ENCODE measurements around the gene ETDA. TPM values are rescaled to one million over a fixed set of nuclear protein-coding genes. Genes with fewer than 3 reads are reported as not detected.

The ETDA gene
- polyA plus RNA-seq, 1 donor from 2014 or later, result 1.6 TPM

GRCh38 chrX:135302269-135302873 lies 50.5 kb downstream of the ETDA start:
- no peak for TF ChIP-seq TAF1 (IDR thresholded peaks at IDR 0.05; ENCODE audit: low read depth)
- no peak for TF ChIP-seq EZH2 (IDR thresholded peaks at IDR 0.05; ENCODE audit: borderline replicate concordance, insufficient read depth, low read length, poor library complexity, severe bottlenecking)
- no peak for TF ChIP-seq CTCF (IDR thresholded peaks at IDR 0.05; ENCODE audit: poor library complexity, severe bottlenecking)
- no peak for TF ChIP-seq RAD21 (conservative IDR thresholded peaks at IDR 0.05)
- TF ChIP-seq POLR2AphosphoS5 (IDR thresholded peaks at IDR 0.05), result no peak
- no peak for TF ChIP-seq MXI1 (conservative IDR thresholded peaks at IDR 0.05; ENCODE audit: poor library complexity, severe bottlenecking)
- TF ChIP-seq SMC3 (conservative IDR thresholded peaks at IDR 0.05; ENCODE audit: poor library complexity), result no peak
- TF ChIP-seq EP300 (conservative IDR thresholded peaks at IDR 0.05; ENCODE audit: poor library complexity, severe bottlenecking), result no peak
- no peak for TF ChIP-seq REST (IDR thresholded peaks at IDR 0.05; ENCODE audit: borderline replicate concordance)
- Histone ChIP-seq H3K79me2 (replicated peaks; ENCODE audit: insufficient read depth, low read length) (no peaks in the 10 kb centered on the region), H3K9ac (ENCODE audit: low read length) (no peak overlapping the region), H3F3A (ENCODE audit: insufficient read depth, low read length, poor library complexity, severe bottlenecking) (no peaks in the 10 kb centered on the region), H3K27me3 (ENCODE audit: insufficient read depth, low read depth, low read length) (no peaks in the 10 kb centered on the region), H2AFZ (ENCODE audit: low read depth, low read length) (no peak overlapping the region), H3K27ac (ENCODE audit: low read length) (no peak overlapping the region), H3K4me3 (ENCODE audit: low read length) (no peak overlapping the region), H3K9me3 (ENCODE audit: low read length) (no peaks in the 10 kb centered on the region), H3K9me2 (ENCODE audit: insufficient read depth, low read length) (no peaks in the 10 kb centered on the region), H4K20me1 (ENCODE audit: insufficient read depth) (no peaks in the 10 kb centered on the region), H3K4me2 (ENCODE audit: low read length) (no peak overlapping the region), H3K36me3 (ENCODE audit: insufficient read depth, low read length) (no peaks in the 10 kb centered on the region)

Other genes starting within 250 kb of the ETDA start
- gene RTL8B, start 229.5 kb upstream of the ETDA start, polyA plus RNA-seq, result 8.5 and 9.8 TPM in 2 replicates
- gene RTL8C, start 219.7 kb upstream of the ETDA start, polyA plus RNA-seq, result 50.6 and 53.0 TPM in 2 replicates
- gene RTL8A, start 199.9 kb upstream of the ETDA start, polyA plus RNA-seq, result 3.5 and 4.1 TPM in 2 replicates
- gene SMIM10L2B, start 153.3 kb upstream of the ETDA start, polyA plus RNA-seq, result 1.0 and 2.0 TPM in 2 replicates
- gene ETDB, start 131.5 kb upstream of the ETDA start, polyA plus RNA-seq, result not detected in 2 replicates
- gene CT55, start 80.7 kb upstream of the ETDA start, polyA plus RNA-seq, result 2.1 TPM in 1 of 2 replicates, not detected in the other
- not detected in 2 replicates for gene ETDC, start 57.4 kb downstream of the ETDA start, polyA plus RNA-seq
- gene ZNF75D, start 92.0 kb downstream of the ETDA start, polyA plus RNA-seq, result 7.5 and 7.7 TPM in 2 replicates
- 39.7 and 51.1 TPM in 2 replicates for gene ZNF449, start 92.7 kb downstream of the ETDA start, polyA plus RNA-seq
- 4.7 and 5.4 TPM in 2 replicates for gene SMIM10L2A, start 169.9 kb downstream of the ETDA start, polyA plus RNA-seq